Left ventricle myocardium inferior (tissue), 1 donor: Measurements from ENCODE around the gene RADX. TPM values are rescaled to one million over a fixed set of nuclear protein-coding genes. Genes with fewer than 3 reads are reported as not detected.

Source experiments
- DNase-seq: peaks from one replicate; pipeline ENCODE4 v3.0.0-alpha.2; 2020
- H3K27ac ChIP-seq: fragments of 200-600 bp; replicated peaks from 2 replicates; pipeline ENCODE4 v1.8.0; 2021
- H3K27me3 ChIP-seq: fragments of 200-600 bp; 2 replicates; pipeline ENCODE4 v1.8.0; 2021; ENCODE audit warnings: low read depth
- H3K36me3 ChIP-seq: fragments of 200-600 bp; 2 replicates; pipeline ENCODE4 v1.8.0; 2021
- H3K4me1 ChIP-seq: fragments of 200-600 bp; 2 replicates; pipeline ENCODE4 v1.8.0; 2021
- H3K4me3 ChIP-seq: fragments of 200-600 bp; 2 replicates; pipeline ENCODE4 v1.8.0; 2021; ENCODE audit warnings: mild to moderate bottlenecking, moderate library complexity
- H3K9me3 ChIP-seq: fragments of 200-600 bp; replicated peaks from 2 replicates; pipeline ENCODE4 v1.8.0; 2021
- CTCF ChIP-seq: fragments of 200-600 bp; IDR thresholded peaks from 2 replicates; pipeline ENCODE4 v1.8.0; 2021; ENCODE audit warnings: antibody characterized with exemption, mild to moderate bottlenecking, borderline replicate concordance
- intact Hi-C: fragments of 100-400 bp; cut with micrococcal nuclease; formaldehyde crosslinking; loops from one replicate; pipeline ENCODE4 v1.11.0; 2022
- total RNA-seq: library from RNA; stranded (reverse); fragmentation: NEBNext Ultra II Directional; extraction: Animal tissue kit (Norgen Biotek cat#: 25700); gene quantifications from one replicate; pipeline ENCODE4 v1.2.1, GENCODE V29; 2021
- donor health status: DM: no; HTN: yes; CAD: no; lungs with severe emphysema.

Gene RADX
- total RNA-seq, 1 donor from 2014 or later, result 2.3 TPM

- H3K4me3 ChIP-seq, result peak overlapping the region; percentile 64
- H3K36me3 ChIP-seq, result no peaks in the 10 kb centered on the region
- H3K27me3 ChIP-seq, result no peaks in the 10 kb centered on the region
- intact Hi-C loops, result no loop called here
- H3K4me1 ChIP-seq, result peaks cover 3% of the 10 kb centered on the region
- H3K9me3 ChIP-seq, result no peaks in the 10 kb centered on the region
- H3K27ac ChIP-seq, result no peak overlapping the region
- no peak for TF ChIP-seq CTCF
- no peak for DNase-seq
Measured at GRCh38 chrX:106612393-106612763, 600 bp downstream of the RADX start.

DNA sequence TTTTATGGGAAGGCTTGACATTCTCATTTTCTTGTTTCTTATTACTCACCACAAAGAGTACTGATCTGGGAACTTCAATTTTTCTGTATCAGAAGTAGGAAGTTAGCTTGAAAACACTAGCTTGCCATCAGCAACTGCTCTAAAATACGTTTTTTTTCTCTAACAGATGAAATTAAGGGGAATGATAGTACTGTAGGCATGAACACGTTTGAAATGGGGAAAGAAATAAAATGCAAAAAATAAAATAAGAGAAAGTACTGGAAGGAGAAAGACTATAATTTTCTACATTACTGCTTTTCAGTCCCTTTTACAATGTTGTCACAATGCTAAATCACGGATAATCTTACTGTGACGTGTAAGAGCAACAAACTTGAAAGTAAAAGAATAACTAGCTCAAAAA is 1.5 kb downstream of the RADX start:
- H3K4me3 ChIP-seq, result peak overlapping the region; percentile 64
- DNase-seq, result no peak
- intact Hi-C loops, result no loop called here

GRCh38 chrX:106615041-106615440 is 3.3 kb downstream of the RADX start:
- Histone ChIP-seq H3K36me3 (no peaks in the 10 kb centered on the region), H3K27me3 (no peaks in the 10 kb centered on the region), H3K4me3 (no peak overlapping the region), H3K27ac (no peak overlapping the region), H3K9me3 (no peaks in the 10 kb centered on the region), H3K4me1 (peaks cover 3% of the 10 kb centered on the region)
- no peak for DNase-seq
- no peak for TF ChIP-seq CTCF
- intact Hi-C loops, result no loop called here

More for the DNA sequence above, 1.5 kb downstream of the RADX start:
- H3K4me1 ChIP-seq, result peaks cover 3% of the 10 kb centered on the region
- no peak for TF ChIP-seq CTCF
- no peaks in the 10 kb centered on the region for H3K27me3 ChIP-seq
- no peak overlapping the region for H3K27ac ChIP-seq
- H3K36me3 ChIP-seq, result no peaks in the 10 kb centered on the region
- no peaks in the 10 kb centered on the region for H3K9me3 ChIP-seq

- Histone ChIP-seq H3K9me3 (no peaks in the 10 kb centered on the region), H3K36me3 (no peaks in the 10 kb centered on the region), H3K27ac (no peak overlapping the region), H3K4me3 (no peak overlapping the region), H3K4me1 (no peaks in the 10 kb centered on the region), H3K27me3 (no peaks in the 10 kb centered on the region)
- intact Hi-C loops, result no loop called here
- peak; percentile 27 for TF ChIP-seq CTCF
- DNase-seq, result no peak
Measured at GRCh38 chrX:106619797-106620196, 8.0 kb downstream of the RADX start.

GRCh38 chrX:106621836-106622235 is 10.1 kb downstream of the RADX start:
- Histone ChIP-seq H3K4me1 (no peaks in the 10 kb centered on the region), H3K27ac (no peak overlapping the region), H3K4me3 (no peak overlapping the region), H3K9me3 (no peaks in the 10 kb centered on the region), H3K27me3 (no peaks in the 10 kb centered on the region), H3K36me3 (no peaks in the 10 kb centered on the region)
- no peak for TF ChIP-seq CTCF
- DNase-seq, result no peak
- intact Hi-C loops, result no loop called here

- H3K27me3 ChIP-seq, result no peaks in the 10 kb centered on the region
- H3K4me1 ChIP-seq, result no peaks in the 10 kb centered on the region
- no peaks in the 10 kb centered on the region for H3K36me3 ChIP-seq
- intact Hi-C loops, result no loop called here
- H3K9me3 ChIP-seq, result no peaks in the 10 kb centered on the region
- H3K4me3 ChIP-seq, result no peak overlapping the region
- no peak for DNase-seq
- H3K27ac ChIP-seq, result no peak overlapping the region
- no peak for TF ChIP-seq CTCF
Measured at GRCh38 chrX:106626789-106627188, 15.0 kb downstream of the RADX start.
